ENCODE measurements around the gene SRPK1.

Gene SRPK1

DNA sequence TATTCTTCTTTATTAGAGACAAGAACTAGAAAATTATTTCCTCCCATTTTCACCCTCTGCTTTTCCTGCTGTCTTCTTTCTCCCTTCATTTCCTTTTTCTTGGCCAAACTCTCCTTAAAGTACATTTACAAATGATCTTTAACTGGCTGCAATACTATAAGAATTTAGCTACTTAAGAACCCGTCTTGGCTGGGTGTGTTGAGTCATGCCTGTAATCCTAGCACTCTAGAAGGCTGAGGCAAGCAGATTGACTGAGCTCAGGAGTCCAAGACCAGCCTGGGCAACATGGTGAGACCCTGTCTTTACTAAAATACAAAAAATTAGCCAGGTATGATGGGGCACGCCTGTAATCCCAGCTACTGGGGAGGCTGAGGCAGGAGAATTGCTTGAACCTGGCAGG lies 39.3 kb upstream of the SRPK1 start:
- DNase-seq (ENCODE audit: extremely low read depth, low read depth), result no peak
- H3K4me3 ChIP-seq (replicated peaks; ENCODE audit: low read depth, low read length), result no peak overlapping the region
- no peak for TF ChIP-seq CTCF (IDR thresholded peaks at IDR 0.05; ENCODE audit: low read depth, low read length, missing control alignments)

- DNase-seq (ENCODE audit: extremely low read depth, low read depth), result no peak
- H3K4me3 ChIP-seq (replicated peaks; ENCODE audit: low read depth, low read length), result no peak overlapping the region
- peak; percentile 45 for TF ChIP-seq CTCF (IDR thresholded peaks at IDR 0.05; ENCODE audit: low read depth, low read length, missing control alignments)
Measured at GRCh38 chr6:35955970-35956369, 35.1 kb upstream of the SRPK1 start.

DNA sequence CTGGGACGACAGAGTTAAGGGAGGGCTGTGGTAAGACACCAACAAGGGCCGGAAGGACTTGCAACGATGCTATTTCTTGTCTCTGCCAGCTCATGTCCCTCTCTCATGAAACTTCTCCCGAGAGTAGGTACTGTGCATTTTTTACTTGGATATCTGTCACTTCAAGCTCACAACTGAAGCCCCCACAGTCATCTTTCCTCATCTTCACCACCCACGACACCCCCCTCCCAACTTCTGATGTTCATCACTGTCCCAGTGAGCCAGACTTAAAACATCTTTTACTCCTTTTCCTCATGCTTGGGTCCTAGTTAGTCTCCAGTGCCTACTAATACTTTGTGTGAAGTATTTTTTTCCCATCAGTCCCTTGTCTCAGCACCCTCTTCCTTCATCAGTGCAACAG lies 34.6 kb upstream of the SRPK1 start:
- no peak overlapping the region for H3K4me3 ChIP-seq (replicated peaks; ENCODE audit: low read depth, low read length)
- no peak for DNase-seq (ENCODE audit: extremely low read depth, low read depth)
- TF ChIP-seq CTCF (IDR thresholded peaks at IDR 0.05; ENCODE audit: low read depth, low read length, missing control alignments), result no peak

- no peak overlapping the region for H3K4me3 ChIP-seq (replicated peaks; ENCODE audit: low read depth, low read length)
- DNase-seq (ENCODE audit: extremely low read depth, low read depth), result no peak
- TF ChIP-seq CTCF (IDR thresholded peaks at IDR 0.05; ENCODE audit: low read depth, low read length, missing control alignments), result no peak
Measured at GRCh38 chr6:35955071-35955470, 34.2 kb upstream of the SRPK1 start.

- TF ChIP-seq CTCF (IDR thresholded peaks at IDR 0.05; ENCODE audit: low read depth, low read length, missing control alignments), result no peak
- H3K4me3 ChIP-seq (replicated peaks; ENCODE audit: low read depth, low read length), result no peak overlapping the region
- DNase-seq (ENCODE audit: extremely low read depth, low read depth), result no peak
Measured at GRCh38 chr6:35954333-35954732, 33.4 kb upstream of the SRPK1 start.

DNA sequence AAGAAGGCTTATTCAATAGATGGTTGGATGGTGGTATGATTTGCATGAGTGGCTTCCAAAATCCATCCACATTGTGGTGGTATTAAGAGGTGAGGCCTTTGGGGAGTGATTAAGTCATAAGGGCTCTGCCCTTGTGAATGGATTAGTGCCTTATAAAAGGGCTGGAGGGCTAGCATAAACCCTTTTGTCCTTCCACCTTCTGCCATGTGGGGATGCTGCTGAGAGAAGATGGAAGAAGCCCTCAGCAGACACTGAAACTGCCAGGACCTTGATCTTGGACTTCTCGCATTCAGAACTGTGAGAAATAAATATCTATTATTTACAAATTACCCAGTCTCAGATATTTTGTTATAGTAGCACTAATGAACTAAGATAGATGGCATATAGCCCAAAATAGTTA lies 27.8 kb upstream of the SRPK1 start:
- TF ChIP-seq CTCF (IDR thresholded peaks at IDR 0.05; ENCODE audit: low read depth, low read length, missing control alignments), result peak; percentile 16
- no peak for DNase-seq (ENCODE audit: extremely low read depth, low read depth)
- H3K4me3 ChIP-seq (replicated peaks; ENCODE audit: low read depth, low read length), result no peak overlapping the region

DNA sequence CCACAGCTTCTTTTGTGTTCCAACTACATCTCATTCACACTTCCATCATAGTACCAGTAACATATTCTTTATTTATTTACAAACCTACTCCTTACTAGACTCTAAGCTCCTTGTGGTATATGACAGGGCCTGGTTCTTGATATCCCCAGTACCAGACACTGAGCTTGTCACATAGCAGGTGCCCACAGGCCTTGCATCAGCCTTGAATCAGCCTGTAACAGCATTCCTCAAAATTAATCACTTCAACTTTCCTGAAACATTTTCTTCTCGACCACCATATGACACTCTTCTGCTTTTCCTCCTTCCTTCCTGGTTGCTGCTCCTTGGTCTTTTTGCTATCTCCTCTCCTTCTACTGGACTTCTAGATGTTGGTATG lies 24.7 kb upstream of the SRPK1 start:
- DNase-seq (ENCODE audit: extremely low read depth, low read depth), result no peak
- H3K4me3 ChIP-seq (replicated peaks; ENCODE audit: low read depth, low read length), result no peak overlapping the region
- TF ChIP-seq CTCF (IDR thresholded peaks at IDR 0.05; ENCODE audit: low read depth, low read length, missing control alignments), result no peak
